ENCODE data around the gene COG2.
"Not testable (repeated sequence)": the region's sequence is repeated elsewhere in the genome, so short reads cannot be mapped to it uniquely, and the experiment has no call there.

The COG2 gene

GRCh38 chr1:230703679-230704385 is 61.6 kb downstream of the COG2 start:
- DNase-seq, result no peak

GRCh38 chr1:230704830-230705229 is 62.5 kb downstream of the COG2 start:
- no peak for DNase-seq

GRCh38 chr1:230705289-230706019 is 63.2 kb downstream of the COG2 start:
- DNase-seq, result no peak

GRCh38 chr1:230706020-230706699 is 63.9 kb downstream of the COG2 start:
- DNase-seq, result no peak

GRCh38 chr1:230706887-230707731 is 64.8 kb downstream of the COG2 start:
- DNase-seq, result no peak

GRCh38 chr1:230707732-230708630 is 65.7 kb downstream of the COG2 start:
- DNase-seq, result no peak

GRCh38 chr1:230708631-230709580 is 66.6 kb downstream of the COG2 start:
- DNase-seq, result no peak

GRCh38 chr1:230709619-230710542 is 67.6 kb downstream of the COG2 start:
- DNase-seq, result no peak

- no peak for DNase-seq
These were observed 68.2 kb downstream of the COG2 start for GRCh38 chr1:230710543-230710904.

- no peak for DNase-seq
These were observed 69.0 kb downstream of the COG2 start for GRCh38 chr1:230711245-230711644.

GRCh38 chr1:230712470-230712942 is 70.2 kb downstream of the COG2 start:
- no peak for DNase-seq

- no peak for DNase-seq
These were observed 70.9 kb downstream of the COG2 start for GRCh38 chr1:230713138-230713537.

GRCh38 chr1:230713547-230713914 is 71.2 kb downstream of the COG2 start:
- no peak for DNase-seq

- no peak for DNase-seq
These were observed 71.9 kb downstream of the COG2 start, which contains the start of gene AGT for GRCh38 chr1:230713915-230714764. Gene AGT, minus strand, starts transcription at chr1:230714122. Its CDS starts 3,299 bp downstream, at chr1:230710823.

GRCh38 chr1:230715510-230715909 is 73.2 kb downstream of the COG2 start:
- no peak for DNase-seq

- DNase-seq, result not testable (repeated sequence)
These were observed 74.2 kb downstream of the COG2 start for GRCh38 chr1:230716453-230716852.

- no peak for DNase-seq
These were observed 75.0 kb downstream of the COG2 start for GRCh38 chr1:230717251-230717650.

- not testable (repeated sequence) for DNase-seq
These were observed 79.7 kb downstream of the COG2 start for GRCh38 chr1:230721849-230722522.

Measured in activated CD4-positive, CD25-positive, alpha-beta regulatory T cell treated with anti-CD3 and anti-CD28 coated beads, Interleukin-2, amount 50 U/mL, for 72 hours (primary cell).